Loucy (cell line): ENCODE measurements around the gene PCDHGB5.

Experiments used
- H2AFZ ChIP-seq: fragments of 200-600 bp; sonication (generic); 2 replicates; pipeline ENCODE4 v1.6.0; 2016; ENCODE audit warnings: antibody characterized with exemption, mild to moderate bottlenecking, low read length, moderate library complexity
- H3F3A ChIP-seq: fragments of 200-600 bp; 2 replicates; pipeline ENCODE4 v1.6.0; 2016; ENCODE audit warnings: antibody characterized with exemption, low read depth, mild to moderate bottlenecking
- H3K27me3 ChIP-seq: fragments of 200-600 bp; sonication (generic); 2 replicates; pipeline ENCODE4 v1.6.1; 2014; ENCODE audit warnings: low read length, mild to moderate bottlenecking; ENCODE audit not compliant: insufficient read depth, poor library complexity, severe bottlenecking
- H3K36me3 ChIP-seq: fragments of 200-600 bp; sonication (generic); 2 replicates; pipeline ENCODE4 v1.6.1; 2016; ENCODE audit warnings: low read length; ENCODE audit not compliant: insufficient read depth
- H3K4me1 ChIP-seq: fragments of 200-600 bp; sonication (generic); 2 replicates; pipeline ENCODE4 v1.5.1; 2014; ENCODE audit warnings: low read length, mild to moderate bottlenecking; ENCODE audit not compliant: insufficient read depth, poor library complexity, severe bottlenecking
- H3K4me2 ChIP-seq: fragments of 200-600 bp; sonication (generic); 2 replicates; pipeline ENCODE4 v1.6.0; 2014; ENCODE audit warnings: antibody characterized with exemption, low read length, low read depth, mild to moderate bottlenecking; ENCODE audit not compliant: poor library complexity, severe bottlenecking
- H3K4me3 ChIP-seq: fragments of 200-600 bp; sonication (generic); 2 replicates; pipeline ENCODE4 v1.5.1; 2014; ENCODE audit warnings: low read length, mild to moderate bottlenecking, mixed read lengths; ENCODE audit not compliant: poor library complexity, severe bottlenecking
- H3K79me2 ChIP-seq: fragments of 200-600 bp; sonication (generic); 2 replicates; pipeline ENCODE4 v1.6.1; 2014; ENCODE audit warnings: low read length; ENCODE audit not compliant: insufficient read depth
- H3K9ac ChIP-seq: fragments of 200-600 bp; sonication (generic); 2 replicates; pipeline ENCODE4 v1.6.0; 2014; ENCODE audit warnings: mild to moderate bottlenecking, low read depth, low read length, moderate library complexity; ENCODE audit not compliant: poor library complexity, severe bottlenecking
- H3K9me2 ChIP-seq: fragments of 200-600 bp; sonication (generic); replicated peaks from 2 replicates; pipeline ENCODE4 v1.6.1; 2016; ENCODE audit warnings: low read depth, low read length, mixed read lengths
- H3K9me3 ChIP-seq: fragments of 200-600 bp; sonication (generic); 2 replicates; pipeline ENCODE4 v1.6.1; 2014; ENCODE audit warnings: mild to moderate bottlenecking, antibody characterized with exemption, low read length, low read depth; ENCODE audit not compliant: insufficient read depth
- H4K20me1 ChIP-seq: fragments of 200-600 bp; sonication (generic); 2 replicates; pipeline ENCODE4 v1.6.0; 2014; ENCODE audit warnings: antibody characterized with exemption, low read length, mild to moderate bottlenecking; ENCODE audit not compliant: insufficient read depth, poor library complexity, severe bottlenecking
- CTCF ChIP-seq: fragments of 200-600 bp; sonication (generic); conservative IDR thresholded peaks from 2 replicates; pipeline ENCODE4 v1.5.1; 2014; ENCODE audit warnings: mild to moderate bottlenecking, antibody characterized with exemption, low read length
- EZH2phosphoT487 ChIP-seq: fragments of 200-600 bp; IDR thresholded peaks from 2 replicates; pipeline ENCODE4 v1.6.1; 2018; ENCODE audit warnings: antibody characterized with exemption, mild to moderate bottlenecking, moderate library complexity, borderline replicate concordance

The PCDHGB5 gene

GRCh38 chr5:141441571-141442170, 43.9 kb downstream of the PCDHGB5 start:
- no peak overlapping the region for H3K4me3 ChIP-seq
- H3K27me3 ChIP-seq, result no peaks in the 10 kb centered on the region
- H3K9me2 ChIP-seq, result no peaks in the 10 kb centered on the region
- no peak overlapping the region for H2AFZ ChIP-seq
- no peaks in the 10 kb centered on the region for H4K20me1 ChIP-seq
- TF ChIP-seq CTCF, result no peak
- TF ChIP-seq EZH2phosphoT487, result no peak
- no peak overlapping the region for H3K9ac ChIP-seq
- no peaks in the 10 kb centered on the region for H3K36me3 ChIP-seq
- no peak overlapping the region for H3K4me2 ChIP-seq
- H3F3A ChIP-seq, result no peaks in the 10 kb centered on the region
- no peaks in the 10 kb centered on the region for H3K79me2 ChIP-seq
- H3K9me3 ChIP-seq, result no peaks in the 10 kb centered on the region
- H3K4me1 ChIP-seq, result no peaks in the 10 kb centered on the region
